Gastrocnemius medialis (tissue), 4 donors: Measurements from ENCODE around the gene TAF11L6.
"Not testable (repeated sequence)": the region's sequence is repeated elsewhere in the genome, so short reads cannot be mapped to it uniquely, and the experiment has no call there.

ENCODE experiments used
- POLR2A ChIP-seq, 2 donors: fragments of 450-650 bp; IDR thresholded peaks; one replicate each; pipeline ENCODE4 v1.6.1; 2017; ENCODE audit warnings: antibody characterized with exemption in 2 of 2, mild to moderate bottlenecking in 2 of 2, moderate library complexity in 2 of 2
- TF ChIP-seq, protein P1 (sequence below), 5 experiments: fragments of 450-650 bp in 3 of 5; fragments of 200-600 bp in 2 of 5; sonication (generic) in 2 of 5; IDR thresholded peaks in 4 of 5; conservative IDR thresholded peaks in 1 of 5; 1 replicate in 4 of 5; 2 replicates in 1 of 5; pipeline ENCODE4 v1.5.1; 2016 to 2019; ENCODE audit warnings: antibody characterized with exemption in 5 of 5, mild to moderate bottlenecking in 3 of 5, moderate library complexity in 3 of 5

DNA sequence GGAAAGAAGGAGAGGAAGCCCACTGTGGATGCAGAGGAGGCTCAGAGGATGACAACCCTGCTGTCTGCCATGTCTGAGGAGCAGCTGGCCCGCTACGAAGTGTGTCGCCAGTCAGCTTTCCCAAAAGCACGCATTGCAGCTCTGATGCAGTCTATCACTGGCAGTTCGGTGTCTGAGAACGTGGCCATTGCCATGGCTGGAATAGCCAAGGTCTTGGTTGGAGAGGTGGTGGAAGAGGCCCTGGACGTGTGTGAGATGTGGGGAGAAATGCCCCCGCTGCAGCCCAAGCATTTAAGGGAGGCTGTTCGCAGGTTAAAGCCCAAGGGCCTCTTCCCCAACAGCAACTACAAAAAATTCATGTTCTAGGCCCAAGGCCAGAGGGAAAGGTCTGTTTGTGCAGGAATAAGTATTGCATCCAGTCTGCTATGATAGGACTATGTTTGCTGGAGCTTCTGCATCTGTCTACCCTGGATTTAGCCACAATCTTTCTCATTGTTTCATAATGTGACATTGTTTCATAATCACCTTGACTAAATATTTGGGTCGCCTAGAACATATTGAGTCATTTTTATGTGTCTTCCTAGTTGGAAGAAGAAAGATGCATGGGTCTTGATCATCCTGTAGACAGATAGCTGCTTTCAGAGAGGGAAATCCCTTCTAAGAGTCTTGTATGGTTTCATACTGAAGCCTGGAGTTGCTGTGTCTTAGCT is 41.9 kb upstream of the TAF11L6 start:
- TF ChIP-seq POLR2A (IDR thresholded peaks at IDR 0.05) = not testable (repeated sequence)
- TF ChIP-seq, protein P1, sequence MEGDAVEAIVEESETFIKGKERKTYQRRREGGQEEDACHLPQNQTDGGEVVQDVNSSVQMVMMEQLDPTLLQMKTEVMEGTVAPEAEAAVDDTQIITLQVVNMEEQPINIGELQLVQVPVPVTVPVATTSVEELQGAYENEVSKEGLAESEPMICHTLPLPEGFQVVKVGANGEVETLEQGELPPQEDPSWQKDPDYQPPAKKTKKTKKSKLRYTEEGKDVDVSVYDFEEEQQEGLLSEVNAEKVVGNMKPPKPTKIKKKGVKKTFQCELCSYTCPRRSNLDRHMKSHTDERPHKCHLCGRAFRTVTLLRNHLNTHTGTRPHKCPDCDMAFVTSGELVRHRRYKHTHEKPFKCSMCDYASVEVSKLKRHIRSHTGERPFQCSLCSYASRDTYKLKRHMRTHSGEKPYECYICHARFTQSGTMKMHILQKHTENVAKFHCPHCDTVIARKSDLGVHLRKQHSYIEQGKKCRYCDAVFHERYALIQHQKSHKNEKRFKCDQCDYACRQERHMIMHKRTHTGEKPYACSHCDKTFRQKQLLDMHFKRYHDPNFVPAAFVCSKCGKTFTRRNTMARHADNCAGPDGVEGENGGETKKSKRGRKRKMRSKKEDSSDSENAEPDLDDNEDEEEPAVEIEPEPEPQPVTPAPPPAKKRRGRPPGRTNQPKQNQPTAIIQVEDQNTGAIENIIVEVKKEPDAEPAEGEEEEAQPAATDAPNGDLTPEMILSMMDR (IDR thresholded peaks at IDR 0.05 in 4 of 5, conservative IDR thresholded peaks at IDR 0.05 in 1 of 5) = not testable (repeated sequence)
